ENCODE results near the gene NOC3L.
A peak's percentile ranks its signal among the peaks of the same experiment; 100 is the strongest.

The NOC3L gene

GRCh38 chr10:94324609-94325233, 38.0 kb downstream of the NOC3L start:
- ATAC-seq: no peak
- TF ChIP-seq SNAI2 (CRISPR knock-in tag; IDR thresholded peaks at IDR 0.05) (no peak), ZNF565 (CRISPR knock-in tag; conservative IDR thresholded peaks at IDR 0.05; ENCODE audit: low read depth) (no peak), BACH2 (CRISPR knock-in tag; IDR thresholded peaks at IDR 0.05; ENCODE audit: borderline replicate concordance) (no peak), POU6F1 (CRISPR knock-in tag; IDR thresholded peaks at IDR 0.05; ENCODE audit: borderline replicate concordance, low read depth) (no peak), OSR1 (CRISPR knock-in tag; IDR thresholded peaks at IDR 0.05) (no peak), ARNTL (CRISPR knock-in tag; IDR thresholded peaks at IDR 0.05; ENCODE audit: borderline replicate concordance, low read depth) (no peak), PATZ1 (CRISPR knock-in tag; IDR thresholded peaks at IDR 0.05; ENCODE audit: borderline replicate concordance) (no peak), ZNF8 (CRISPR knock-in tag; IDR thresholded peaks at IDR 0.05) (no peak), TOX (CRISPR knock-in tag; IDR thresholded peaks at IDR 0.05; ENCODE audit: borderline replicate concordance) (no peak), ZNF70 (CRISPR knock-in tag; IDR thresholded peaks at IDR 0.05) (no peak), ISL1 (CRISPR knock-in tag; IDR thresholded peaks at IDR 0.05) (no peak), GLIS3 (CRISPR knock-in tag; IDR thresholded peaks at IDR 0.05) (no peak)

- peak; percentile 75 for ATAC-seq
- TF ChIP-seq POU6F1 (CRISPR knock-in tag; IDR thresholded peaks at IDR 0.05; ENCODE audit: borderline replicate concordance, low read depth) (no peak), CREB5 (CRISPR knock-in tag; IDR thresholded peaks at IDR 0.05; ENCODE audit: low read depth) (no peak), PATZ1 (CRISPR knock-in tag; IDR thresholded peaks at IDR 0.05; ENCODE audit: borderline replicate concordance) (no peak), ARNTL (CRISPR knock-in tag; IDR thresholded peaks at IDR 0.05; ENCODE audit: borderline replicate concordance, low read depth) (no peak), BACH2 (CRISPR knock-in tag; IDR thresholded peaks at IDR 0.05; ENCODE audit: borderline replicate concordance) (no peak), ZNF70 (CRISPR knock-in tag; IDR thresholded peaks at IDR 0.05) (no peak), ZFP30 (CRISPR knock-in tag; IDR thresholded peaks at IDR 0.05) (no peak), ZNF8 (CRISPR knock-in tag; IDR thresholded peaks at IDR 0.05) (no peak), TOX (CRISPR knock-in tag; IDR thresholded peaks at IDR 0.05; ENCODE audit: borderline replicate concordance) (no peak), PPARA (CRISPR knock-in tag; IDR thresholded peaks at IDR 0.05; ENCODE audit: borderline replicate concordance) (no peak), CSRNP3 (CRISPR knock-in tag; IDR thresholded peaks at IDR 0.05) (no peak), ISL1 (CRISPR knock-in tag; IDR thresholded peaks at IDR 0.05) (no peak)
These were observed 42.3 kb downstream of the NOC3L start for GRCh38 chr10:94320285-94320914.

GRCh38 chr10:94316560-94316959, 46.2 kb downstream of the NOC3L start:
- no peak for ATAC-seq
- TF ChIP-seq TOX (CRISPR knock-in tag; IDR thresholded peaks at IDR 0.05; ENCODE audit: borderline replicate concordance): no peak
- no peak for TF ChIP-seq CSRNP3 (CRISPR knock-in tag; IDR thresholded peaks at IDR 0.05)
- no peak for TF ChIP-seq PPARA (CRISPR knock-in tag; IDR thresholded peaks at IDR 0.05; ENCODE audit: borderline replicate concordance)
- TF ChIP-seq ESRRG (CRISPR knock-in tag; IDR thresholded peaks at IDR 0.05): no peak
- no peak for TF ChIP-seq ARNTL (CRISPR knock-in tag; IDR thresholded peaks at IDR 0.05; ENCODE audit: borderline replicate concordance, low read depth)
- TF ChIP-seq GLIS3 (CRISPR knock-in tag; IDR thresholded peaks at IDR 0.05): no peak
- no peak for TF ChIP-seq ZNF565 (CRISPR knock-in tag; conservative IDR thresholded peaks at IDR 0.05; ENCODE audit: low read depth)
- no peak for TF ChIP-seq RARB (CRISPR knock-in tag; IDR thresholded peaks at IDR 0.05)
- no peak for TF ChIP-seq ZC3H10 (CRISPR knock-in tag; IDR thresholded peaks at IDR 0.05)
- TF ChIP-seq TCF4 (CRISPR knock-in tag; IDR thresholded peaks at IDR 0.05; ENCODE audit: borderline replicate concordance): no peak
- no peak for TF ChIP-seq BACH2 (CRISPR knock-in tag; IDR thresholded peaks at IDR 0.05; ENCODE audit: borderline replicate concordance)
- TF ChIP-seq ZFP30 (CRISPR knock-in tag; IDR thresholded peaks at IDR 0.05): no peak
- TF ChIP-seq SNAI2 (CRISPR knock-in tag; IDR thresholded peaks at IDR 0.05): no peak
- no peak for TF ChIP-seq OSR1 (CRISPR knock-in tag; IDR thresholded peaks at IDR 0.05)
- no peak for TF ChIP-seq ZFP3 (CRISPR knock-in tag; IDR thresholded peaks at IDR 0.05)
- no peak for TF ChIP-seq ZNF8 (CRISPR knock-in tag; IDR thresholded peaks at IDR 0.05)

Measured in SK-N-SH treated with all-trans-retinoic acid at 6 μM for 48 hours (cell line).